Common myeloid progenitor, CD34-positive (primary cell): ENCODE data around the gene VAPB.
"Not testable (repeated sequence)": the region's sequence is repeated elsewhere in the genome, so short reads cannot be mapped to it uniquely, and the experiment has no call there.

Experiments
- CTCF ChIA-PET: fragments of 350-600 bp; sonication (Branson Sonifier 250); formaldehyde crosslinking; loops from one replicate; lab custom pipeline; 2021; ENCODE audit warnings: antibody characterized with exemption; lab: Charles Lee
- POLR2A ChIA-PET: fragments of 350-600 bp; sonication (Branson Sonifier 250); formaldehyde crosslinking; loops from one replicate; lab custom pipeline; 2021; ENCODE audit warnings: antibody characterized with exemption; lab: Charles Lee
- DNase-seq, 3 donors: peaks; one replicate each; pipeline versions ENCODE4 v3.0.0 to v3.0.0-alpha.2; 2013
- H3K27ac ChIP-seq, 2 experiments: 1 replicate in 1 of 2; 2 replicates in 1 of 2; pipeline ENCODE4 v1.7.0; 2013; ENCODE audit warnings: inconsistent platforms in 2 of 2, low read length in 2 of 2, mild to moderate bottlenecking in 2 of 2, low read depth in 1 of 2, moderate library complexity in 1 of 2; ENCODE audit not compliant: severe bottlenecking in 2 of 2, insufficient read depth in 1 of 2, poor library complexity in 1 of 2
- H3K27me3 ChIP-seq, 5 experiments: replicated peaks in 2 of 5; 1 replicate in 3 of 5; 2 replicates in 2 of 5; pipeline versions ENCODE4 v1.6.1 to v1.7.0; 2013; ENCODE audit warnings: low read length in 4 of 5, mild to moderate bottlenecking in 2 of 5, moderate library complexity in 2 of 5, inconsistent platforms in 1 of 5; ENCODE audit not compliant: insufficient read depth in 5 of 5, control insufficient read depth in 4 of 5
- H3K36me3 ChIP-seq, 4 experiments: 1 replicate in 2 of 4; 2 replicates in 2 of 4; pipeline versions ENCODE4 v1.6.1 to v1.7.0; 2013; ENCODE audit warnings: low read length in 3 of 4, control low read depth in 1 of 4, mild to moderate bottlenecking in 1 of 4; ENCODE audit not compliant: control insufficient read depth in 4 of 4, insufficient read depth in 4 of 4
- H3K4me1 ChIP-seq, 4 experiments: 1 replicate in 3 of 4; 2 replicates in 1 of 4; pipeline versions ENCODE4 v1.6.1 to v1.7.1; 2013; ENCODE audit warnings: low read length in 3 of 4, mild to moderate bottlenecking in 3 of 4, control low read depth in 1 of 4, inconsistent platforms in 1 of 4, moderate library complexity in 1 of 4; ENCODE audit not compliant: control insufficient read depth in 4 of 4, insufficient read depth in 4 of 4; ENCODE audit errors: control extremely low read depth in 1 of 4
- H3K4me3 ChIP-seq, 7 experiments: 1 replicate in 4 of 7; 2 replicates in 3 of 7; pipeline versions ENCODE4 v1.5.1 to v1.7.0; 2013; ENCODE audit warnings: mild to moderate bottlenecking in 7 of 7, low read length in 6 of 7, moderate library complexity in 6 of 7, inconsistent platforms in 2 of 7, low read depth in 2 of 7, control low read depth in 1 of 7; ENCODE audit not compliant: insufficient read depth in 4 of 7, control insufficient read depth in 1 of 7; ENCODE audit errors: extremely low read depth in 1 of 7
- H3K9me3 ChIP-seq, 5 experiments: 1 replicate in 4 of 5; 2 replicates in 1 of 5; pipeline versions ENCODE4 v1.6.1 to v1.7.1; 2013; ENCODE audit warnings: low read length in 4 of 5, mild to moderate bottlenecking in 2 of 5, inconsistent platforms in 1 of 5, low read depth in 1 of 5, moderate library complexity in 1 of 5; ENCODE audit not compliant: control insufficient read depth in 4 of 5, insufficient read depth in 2 of 5; ENCODE audit errors: control extremely low read depth in 1 of 5
- WGBS: methylation state at CpG from one replicate; pipeline ENCODE4 v1.1.5; 2013; ENCODE audit not compliant: insufficient coverage; 5-methylcytosine and 5-hydroxymethylcytosine counted together

VAPB gene

GRCh38 chr20:58418949-58419748, 30.1 kb downstream of the VAPB start:
- Histone ChIP-seq H3K9me3 (no peaks in the 10 kb centered on the region), H3K4me1 (no peaks in the 10 kb centered on the region), H3K4me3 (no peak overlapping the region), H3K27ac (no peak overlapping the region), H3K27me3 (no peaks in the 10 kb centered on the region), H3K36me3 (peaks cover 0 to 45% (median 20%) of the 10 kb centered on the region in 4 experiments)
- CTCF ChIA-PET, result interaction anchor here (1.0 to 1.2 kb wide), 2 partner anchors 13 to 14 kb away, joined by 3 read pairs; no protein-coding TSS in a partner anchor
- DNase-seq, result no peak
- WGBS, result 88% methylated on average over 5 of the region's 5 CpGs
- POLR2A ChIA-PET, result interaction anchor here (1.0 kb wide), 1 partner anchor 14 kb away, joined by 3 read pairs; no protein-coding TSS in a partner anchor

- no peak for DNase-seq
- no peaks in the 10 kb centered on the region for H3K9me3 ChIP-seq
- no peak overlapping the region for H3K4me3 ChIP-seq
- H3K36me3 ChIP-seq, result peaks cover 4 to 54% (median 23%) of the 10 kb centered on the region in 4 experiments
- no peaks in the 10 kb centered on the region for H3K27me3 ChIP-seq
- H3K27ac ChIP-seq, result no peak overlapping the region
- no peaks in the 10 kb centered on the region for H3K4me1 ChIP-seq
- CTCF ChIA-PET, result interaction anchor here (0.8 to 1.3 kb wide), 3 partner anchors 9 to 151 kb away, joined by 3 to 4 read pairs (median 3); no protein-coding TSS in a partner anchor
- POLR2A ChIA-PET, result no interaction called here
- 93% methylated on average over 2 of the region's 5 CpGs for WGBS
These were observed 31.9 kb downstream of the VAPB start for GRCh38 chr20:58420798-58421496.

- Histone ChIP-seq H3K9me3 (peaks cover 0 to 3% (median 0%) of the 10 kb centered on the region in 5 experiments), H3K36me3 (peaks cover 4 to 57% (median 26%) of the 10 kb centered on the region in 4 experiments), H3K27me3 (no peaks in the 10 kb centered on the region), H3K4me1 (no peaks in the 10 kb centered on the region), H3K27ac (no peak overlapping the region), H3K4me3 (no peak overlapping the region)
- POLR2A ChIA-PET, result no interaction called here
- no peak for DNase-seq
- 88% methylated on average over 1 of the region's 1 CpG for whole genome bisulfite sequencing
- CTCF ChIA-PET, result interaction anchor here (0.8 to 1.3 kb wide), 3 partner anchors 9 to 152 kb away, joined by 3 to 4 read pairs (median 3); no protein-coding TSS in a partner anchor
These were observed 32.4 kb downstream of the VAPB start for GRCh38 chr20:58421497-58421850.

- Histone ChIP-seq H3K4me1 (no peaks in the 10 kb centered on the region), H3K27me3 (no peaks in the 10 kb centered on the region), H3K9me3 (peaks cover 0 to 3% (median 2%) of the 10 kb centered on the region in 5 experiments), H3K4me3 (no peak overlapping the region), H3K36me3 (peaks cover 4 to 50% (median 33%) of the 10 kb centered on the region in 4 experiments), H3K27ac (no peak overlapping the region)
- CTCF ChIA-PET, result interaction anchor here (1.2 kb wide), 1 partner anchor 9 kb away, joined by 5 read pairs; no protein-coding TSS in a partner anchor
- POLR2A ChIA-PET, result no interaction called here
- WGBS, result 94% methylated on average over 5 of the region's 6 CpGs
- no peak for DNase-seq
These were observed 35.4 kb downstream of the VAPB start for GRCh38 chr20:58424218-58424969.

GRCh38 chr20:58427571-58427970, 38.5 kb downstream of the VAPB start:
- DNase-seq, H3K9me3 ChIP-seq, CTCF ChIA-PET, H3K4me1 ChIP-seq, H3K27me3 ChIP-seq, H3K27ac ChIP-seq, POLR2A ChIA-PET, H3K4me3 ChIP-seq: not testable (repeated sequence)
- 100% methylated on average over 2 of the region's 3 CpGs for WGBS
- H3K36me3 ChIP-seq, result peaks cover 4 to 35% (median 23%) of the 10 kb centered on the region in 4 experiments

- Histone ChIP-seq H3K36me3 (peaks cover 4 to 35% (median 20%) of the 10 kb centered on the region in 4 experiments), H3K9me3 (peaks cover 0 to 3% (median 2%) of the 10 kb centered on the region in 5 experiments), H3K27me3 (no peaks in the 10 kb centered on the region), H3K4me1 (peaks cover 0 to 12% (median 5%) of the 10 kb centered on the region in 4 experiments), H3K4me3 (no peak overlapping the region), H3K27ac (no peak overlapping the region)
- ChIA-PET CTCF (interaction anchor here (0.6 kb wide), 1 partner anchor 8 kb away, joined by 3 read pairs; no protein-coding TSS in a partner anchor), POLR2A (no interaction called here)
- DNase-seq, result no peak
- 92% methylated on average over 2 of the region's 2 CpGs for WGBS
These were observed 39.3 kb downstream of the VAPB start for GRCh38 chr20:58428364-58428763.
